Non-pigmented ciliary epithelial cell (primary cell): ENCODE results near the gene EZR.
"Not testable (repeated sequence)": the region's sequence is repeated elsewhere in the genome, so short reads cannot be mapped to it uniquely, and the experiment has no call there.

ENCODE experiments used
- DNase-seq: peaks from one replicate; pipeline ENCODE4 v3.0.0-alpha.2; 2010; ENCODE audit warnings: low read depth

The EZR gene

DNA sequence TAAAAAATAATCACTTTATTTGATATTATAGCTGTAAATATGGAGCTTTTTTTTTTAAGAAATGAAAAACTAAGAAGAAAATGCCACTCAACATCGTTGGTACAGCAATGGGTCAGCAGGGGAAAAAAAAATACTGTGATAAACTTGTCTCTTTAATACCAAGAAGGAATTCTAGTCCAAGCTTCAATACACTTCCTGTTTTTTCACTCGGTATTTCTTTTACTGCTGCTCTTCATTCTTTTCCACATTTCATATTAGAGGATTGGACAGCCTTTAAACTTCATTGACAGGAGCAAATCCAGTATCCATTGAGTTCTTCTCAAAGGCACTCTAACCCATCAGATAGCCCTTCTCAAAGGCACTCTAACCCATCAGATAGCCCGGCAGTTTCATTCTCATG, 22.2 kb upstream of the EZR start:
- DNase-seq = no peak

DNA sequence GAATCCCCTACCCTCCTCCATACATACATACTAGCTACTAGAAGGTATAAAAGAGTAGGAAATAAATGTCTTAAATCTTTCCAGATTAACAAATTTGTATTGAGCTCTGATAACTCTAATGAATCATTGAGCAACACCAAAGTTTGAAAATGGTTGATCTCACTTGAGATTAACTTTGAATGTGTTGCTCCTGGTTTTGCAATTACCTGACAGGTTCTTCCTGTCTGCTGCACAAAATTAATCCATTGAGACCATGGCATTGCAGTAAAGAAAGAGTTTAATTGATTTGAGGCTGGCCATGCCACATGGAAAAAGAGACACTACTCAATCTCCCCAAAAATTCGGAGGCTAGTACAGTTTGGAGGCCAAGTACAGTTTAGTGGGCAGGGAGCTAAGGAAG, 21.3 kb upstream of the EZR start:
- no peak for DNase-seq

DNA sequence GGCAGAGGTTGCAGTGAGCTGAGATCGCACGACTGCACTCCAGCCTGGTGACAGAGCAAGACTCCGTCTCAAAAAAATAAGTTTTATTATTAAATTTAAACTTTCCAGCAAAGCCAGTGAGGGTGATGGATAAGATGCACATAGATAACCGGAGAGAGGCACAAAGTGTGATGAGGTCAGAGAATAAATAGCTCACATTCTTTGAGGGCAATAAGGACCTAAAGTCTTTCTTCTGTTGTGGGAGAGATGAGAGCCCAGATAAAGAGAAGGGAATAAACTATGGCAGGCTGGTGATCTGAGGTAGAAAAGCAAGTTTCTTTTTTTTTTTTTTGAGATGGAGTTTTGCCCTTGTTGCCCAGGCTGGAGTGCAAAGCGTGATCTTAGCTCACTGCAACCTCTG, 20.6 kb upstream of the EZR start:
- DNase-seq = no peak

DNA sequence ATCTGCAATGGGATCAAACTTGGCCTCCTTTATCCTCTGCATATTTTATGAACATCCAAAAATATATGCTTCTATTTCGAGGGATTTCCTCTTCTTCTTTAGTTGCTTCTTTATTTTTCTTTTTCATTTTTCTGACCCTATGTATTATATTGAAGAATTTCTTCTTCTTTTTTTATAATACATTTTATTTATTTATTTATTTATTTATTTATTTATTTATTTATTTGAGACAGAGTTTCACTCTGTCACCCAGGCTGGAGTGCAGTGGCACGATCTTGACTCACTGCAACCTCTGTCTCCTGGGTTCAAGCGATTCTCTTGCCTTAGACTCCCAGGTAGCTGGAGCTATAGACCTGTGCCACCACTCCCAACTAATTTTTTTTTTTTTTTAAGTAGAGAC, 19.6 kb upstream of the EZR start:
- not testable (repeated sequence) for DNase-seq

DNA sequence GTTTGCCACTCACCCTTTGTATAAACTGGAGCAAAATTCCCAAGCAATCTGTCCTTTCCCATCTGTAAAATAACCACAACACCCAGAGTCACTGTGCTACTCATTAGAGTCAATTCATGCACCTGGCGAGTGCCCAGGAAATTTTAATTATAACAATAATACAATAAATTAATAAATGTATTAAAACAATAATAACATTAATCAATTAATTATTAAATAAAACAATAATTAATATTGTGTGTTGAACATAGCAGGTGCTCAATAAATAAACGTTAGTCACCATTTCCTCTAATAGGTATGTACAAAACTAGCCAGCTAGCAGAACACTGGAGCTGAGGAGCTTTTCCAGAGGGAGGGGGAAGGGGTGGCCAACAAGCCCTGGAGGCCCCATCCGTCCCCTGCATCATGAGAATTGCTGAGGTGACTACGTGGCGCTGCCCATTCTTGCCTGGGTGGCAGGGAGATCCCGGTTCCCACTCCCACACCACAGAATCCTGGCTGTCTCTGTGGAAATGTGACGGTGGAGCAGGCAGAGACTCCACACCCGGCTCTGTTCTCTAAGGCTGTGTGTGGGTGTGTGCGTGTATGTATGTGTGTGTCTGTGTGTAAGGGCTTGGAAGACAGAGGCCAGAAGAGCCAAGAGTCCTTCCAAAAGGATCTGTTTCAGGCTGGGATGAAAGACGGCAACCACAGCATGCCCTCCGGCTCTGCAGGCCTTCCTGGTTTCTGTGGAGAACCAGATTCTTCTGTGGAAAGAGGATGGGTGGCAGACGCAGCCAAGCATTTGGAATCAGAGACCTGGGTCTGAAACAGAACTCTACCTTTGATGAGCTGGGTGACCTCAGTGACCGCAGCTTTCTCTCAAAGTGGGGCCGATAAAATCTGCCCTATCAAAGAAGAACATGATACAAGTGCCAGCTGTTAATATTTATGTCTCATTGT, 18.8 kb upstream of the EZR start:
- DNase-seq = no peak

DNA sequence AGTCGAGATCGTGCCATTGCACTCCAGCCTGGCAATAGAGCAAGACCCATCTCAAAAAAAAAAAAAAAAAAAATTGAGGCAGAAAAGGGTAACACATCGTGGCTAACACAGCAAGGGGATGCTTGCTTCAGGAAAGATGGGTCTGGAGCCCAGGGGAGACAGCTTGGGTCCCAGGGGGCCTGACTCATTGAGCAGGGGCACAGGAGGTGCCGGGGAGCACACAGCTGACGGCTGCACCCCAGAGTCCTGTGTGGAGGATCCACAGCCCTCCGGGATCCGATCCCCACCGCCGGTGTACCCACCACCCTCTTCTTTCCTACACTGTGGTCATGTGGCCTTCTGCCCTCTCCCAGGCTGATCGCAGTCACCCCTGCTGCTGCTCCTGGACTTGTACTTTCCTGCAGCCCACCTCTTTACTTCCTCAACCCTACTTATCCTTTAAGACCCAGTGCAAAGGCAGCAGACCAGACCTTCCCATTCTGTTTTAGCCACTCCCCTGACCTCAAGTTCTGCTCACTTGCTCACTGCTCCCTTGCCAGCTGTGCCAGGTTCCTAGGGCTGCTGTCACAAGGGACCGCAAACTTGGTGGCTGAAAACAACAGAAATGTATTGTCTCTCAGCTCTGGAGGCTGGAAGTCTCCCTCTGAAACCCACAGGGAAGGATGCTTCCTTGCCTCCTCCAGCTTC, 17.6 kb upstream of the EZR start:
- DNase-seq = no peak

DNA sequence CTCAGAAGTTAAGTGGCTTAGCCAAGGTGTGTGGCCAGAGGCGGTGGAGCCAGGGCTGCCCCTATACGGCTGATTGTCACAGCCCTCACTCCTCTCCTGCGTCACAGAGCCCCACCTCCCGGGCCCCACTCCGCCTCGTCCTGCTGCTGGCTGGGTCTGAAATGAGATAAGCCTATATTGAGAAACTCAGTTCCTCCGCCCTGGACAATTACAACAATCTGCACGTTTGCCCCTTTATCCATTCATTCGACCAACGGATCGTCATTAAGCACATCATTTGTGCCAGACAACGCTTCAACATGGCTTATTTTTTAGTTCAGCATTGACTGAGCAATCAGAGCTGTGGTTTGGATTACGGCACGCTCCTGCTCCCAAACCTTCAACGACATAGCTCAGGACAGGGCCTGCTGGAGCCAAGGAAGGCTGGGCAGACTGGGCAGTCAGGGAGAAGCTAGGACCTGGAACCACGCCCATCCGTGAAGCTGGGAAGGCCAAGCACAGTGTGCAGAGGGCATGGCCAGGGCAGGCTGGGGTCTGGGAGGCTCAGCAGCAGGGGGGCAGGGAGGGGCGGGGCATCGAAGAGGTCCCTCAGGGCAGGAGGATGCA, 16.6 kb upstream of the EZR start:
- DNase-seq = no peak

DNA sequence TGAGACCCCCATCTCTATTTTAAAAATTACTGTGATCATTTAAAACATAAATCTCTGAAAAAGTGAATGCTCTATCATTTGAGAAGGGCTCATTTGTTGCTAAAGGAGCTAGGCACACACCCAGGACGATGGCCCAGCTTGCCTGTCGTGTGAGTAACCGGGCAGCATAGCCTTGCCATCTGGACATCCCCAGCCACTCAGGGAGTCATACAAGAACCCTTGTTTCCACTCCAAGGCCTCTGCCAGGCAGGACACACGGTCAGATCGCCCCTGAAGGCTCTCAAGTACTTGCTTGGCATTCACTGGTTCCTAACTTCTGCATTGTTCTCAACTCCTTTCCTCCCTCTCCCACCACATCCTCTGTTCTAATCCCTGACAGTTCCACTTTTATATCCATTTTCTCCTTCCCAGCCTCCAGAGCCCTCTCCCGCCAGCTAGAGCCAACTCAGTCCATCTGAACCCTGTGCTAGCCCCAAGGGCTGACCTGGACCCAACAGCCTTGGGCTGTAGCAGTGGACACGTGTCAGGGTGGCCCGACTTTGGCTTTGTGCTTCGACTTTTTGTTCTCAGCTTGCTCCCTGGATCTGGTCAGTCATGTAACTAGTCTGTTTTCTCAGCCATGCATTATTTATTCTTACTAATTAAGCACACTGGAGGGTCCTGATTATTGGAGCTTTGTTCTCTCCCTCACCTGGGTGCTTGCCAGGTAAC, 15.7 kb upstream of the EZR start:
- DNase-seq = no peak

DNA sequence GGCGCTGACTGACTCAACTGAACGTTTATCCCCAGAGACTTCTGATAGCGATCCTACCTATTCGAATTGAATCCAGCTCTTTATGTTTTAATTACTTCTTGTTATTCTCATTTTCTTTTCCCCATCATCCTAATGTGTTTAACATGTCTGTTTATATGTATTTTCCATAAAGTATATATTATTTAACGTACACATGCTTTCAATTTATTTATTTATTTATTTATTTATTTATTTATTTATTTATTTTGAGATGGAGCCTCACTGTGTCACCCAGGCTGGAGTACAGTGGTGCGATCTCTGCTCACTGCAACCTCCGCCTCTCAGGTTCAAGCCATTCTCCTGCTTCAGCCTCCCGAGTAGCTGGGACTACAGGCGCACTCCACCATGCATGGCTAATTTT, 13.6 kb upstream of the EZR start:
- DNase-seq = not testable (repeated sequence)

DNA sequence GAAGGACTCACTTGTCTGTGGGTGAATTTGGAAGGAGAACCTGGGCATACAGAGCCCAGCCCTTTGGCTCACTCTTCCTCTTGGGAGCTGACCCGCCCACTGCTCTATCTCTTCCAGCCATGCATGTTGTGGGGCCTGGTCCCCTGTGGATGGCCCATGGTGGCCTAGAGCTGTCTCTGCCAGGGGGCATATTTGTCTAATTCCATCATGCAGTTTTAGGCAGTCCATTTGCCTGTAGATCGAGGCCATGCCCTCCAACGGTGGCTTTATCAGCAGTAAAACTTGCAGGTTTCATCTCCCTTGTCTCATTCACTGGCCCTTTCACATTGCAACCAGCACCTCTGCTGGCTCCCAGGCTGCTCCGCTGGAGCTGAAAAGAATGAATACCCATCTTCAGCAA, 12.9 kb upstream of the EZR start:
- DNase-seq = no peak

DNA sequence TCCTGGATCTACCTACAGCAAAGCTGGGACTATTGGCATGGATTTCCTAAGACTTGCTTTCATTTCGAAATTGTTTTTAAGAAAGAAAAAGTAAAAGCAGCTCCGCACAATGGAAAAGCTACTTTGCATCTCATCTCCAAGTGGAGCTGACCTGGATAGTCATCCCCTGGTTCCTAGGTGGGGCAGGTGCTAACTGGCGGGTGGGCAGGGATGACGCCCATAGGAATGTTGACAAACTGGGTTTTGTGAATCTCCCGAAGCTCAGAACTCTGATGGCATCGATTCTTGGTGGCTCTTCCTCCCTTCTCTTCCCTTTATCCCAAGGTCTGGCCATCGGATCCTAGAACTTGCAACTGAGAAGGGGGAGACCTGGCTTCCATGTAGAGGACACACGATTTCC, 12.4 kb upstream of the EZR start:
- no peak for DNase-seq

DNA sequence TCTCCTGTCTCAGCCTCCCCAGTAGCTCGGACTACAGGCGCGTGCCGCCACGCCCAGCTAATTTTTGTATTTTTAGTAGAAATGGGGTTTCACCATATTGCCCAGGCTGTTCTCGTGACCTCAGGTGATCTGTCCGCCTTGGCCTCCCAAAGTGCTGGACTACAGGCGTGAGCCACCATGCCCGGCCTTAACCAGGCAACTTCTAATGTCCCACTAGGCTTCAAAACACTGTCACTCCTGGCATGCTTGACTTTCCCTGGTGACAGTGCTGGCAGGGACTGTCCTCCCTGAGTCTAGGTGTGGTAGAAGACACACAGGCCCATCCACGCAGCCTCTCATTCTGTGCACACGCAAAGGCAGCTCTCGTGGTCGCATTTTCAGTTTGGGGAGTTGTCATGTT, 11.6 kb upstream of the EZR start:
- DNase-seq = no peak

DNA sequence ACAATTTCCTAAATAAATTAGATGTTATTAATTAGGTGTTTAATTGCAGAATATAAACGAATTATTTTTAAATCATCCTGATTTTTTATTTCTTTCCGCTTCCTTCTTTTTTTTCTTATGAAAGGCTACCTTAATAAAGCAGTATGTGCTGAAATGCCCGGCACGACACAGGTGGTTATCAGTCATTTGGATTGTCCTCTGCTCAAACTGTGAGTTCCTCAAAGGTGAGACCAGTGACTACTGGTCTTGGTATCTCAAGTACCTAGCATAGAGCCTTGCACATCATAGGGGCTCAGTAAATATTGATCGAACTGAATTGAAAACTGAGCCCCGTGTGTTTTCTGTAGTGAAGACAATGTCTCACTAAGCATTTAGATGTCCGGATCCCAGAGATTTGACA, 9.6 kb upstream of the EZR start:
- DNase-seq = no peak

DNA sequence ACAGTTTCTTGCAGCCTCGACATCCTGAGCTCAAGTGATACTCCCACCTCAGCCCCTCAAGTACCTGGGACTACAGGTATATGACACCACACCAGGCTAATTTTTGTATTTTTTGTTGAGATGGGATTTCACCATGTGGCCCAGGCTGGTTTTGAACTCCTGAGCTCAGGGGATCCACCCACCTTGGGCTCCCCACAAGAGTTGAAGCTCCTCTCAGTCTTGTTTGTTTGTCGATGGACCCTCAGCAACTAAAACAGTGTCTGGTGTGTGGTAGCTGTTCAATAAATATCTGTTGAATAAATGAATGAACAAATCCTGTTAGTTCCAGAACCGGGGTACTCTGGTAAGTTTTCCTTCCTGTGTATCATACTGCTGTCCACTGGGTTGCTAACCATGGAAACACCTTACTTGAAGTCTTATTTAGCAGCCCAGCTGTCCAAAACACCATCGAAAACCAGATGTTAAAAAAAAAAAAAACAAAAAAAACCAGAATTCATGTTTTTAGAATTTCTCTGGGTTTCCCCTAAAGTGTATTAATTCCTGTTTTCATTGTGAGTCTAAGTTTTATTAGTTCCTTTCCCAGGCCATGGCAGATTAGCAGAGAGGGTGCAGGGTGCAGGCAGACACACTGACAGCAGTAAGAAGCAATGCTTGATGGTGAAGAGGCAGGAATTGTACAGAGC, 7.8 kb upstream of the EZR start:
- DNase-seq = no peak

DNA sequence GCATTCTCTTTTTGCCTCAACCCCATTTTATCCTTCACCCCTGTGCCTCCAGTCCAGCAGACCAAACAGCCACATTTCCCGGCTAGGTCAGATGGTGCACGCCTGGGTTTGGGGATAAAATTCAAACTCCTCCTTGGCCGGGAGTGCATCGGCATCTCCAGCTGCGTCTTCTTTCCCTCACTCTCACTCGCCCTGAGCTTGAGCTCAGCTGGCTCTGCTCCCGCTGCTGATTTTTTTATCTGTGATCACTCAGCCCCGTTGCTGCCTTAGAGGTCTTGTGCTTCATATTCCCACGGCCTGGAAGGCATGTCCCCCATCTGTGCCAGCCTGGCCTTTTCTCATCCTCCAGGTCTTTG, 6.8 kb upstream of the EZR start:
- DNase-seq = no peak

DNA sequence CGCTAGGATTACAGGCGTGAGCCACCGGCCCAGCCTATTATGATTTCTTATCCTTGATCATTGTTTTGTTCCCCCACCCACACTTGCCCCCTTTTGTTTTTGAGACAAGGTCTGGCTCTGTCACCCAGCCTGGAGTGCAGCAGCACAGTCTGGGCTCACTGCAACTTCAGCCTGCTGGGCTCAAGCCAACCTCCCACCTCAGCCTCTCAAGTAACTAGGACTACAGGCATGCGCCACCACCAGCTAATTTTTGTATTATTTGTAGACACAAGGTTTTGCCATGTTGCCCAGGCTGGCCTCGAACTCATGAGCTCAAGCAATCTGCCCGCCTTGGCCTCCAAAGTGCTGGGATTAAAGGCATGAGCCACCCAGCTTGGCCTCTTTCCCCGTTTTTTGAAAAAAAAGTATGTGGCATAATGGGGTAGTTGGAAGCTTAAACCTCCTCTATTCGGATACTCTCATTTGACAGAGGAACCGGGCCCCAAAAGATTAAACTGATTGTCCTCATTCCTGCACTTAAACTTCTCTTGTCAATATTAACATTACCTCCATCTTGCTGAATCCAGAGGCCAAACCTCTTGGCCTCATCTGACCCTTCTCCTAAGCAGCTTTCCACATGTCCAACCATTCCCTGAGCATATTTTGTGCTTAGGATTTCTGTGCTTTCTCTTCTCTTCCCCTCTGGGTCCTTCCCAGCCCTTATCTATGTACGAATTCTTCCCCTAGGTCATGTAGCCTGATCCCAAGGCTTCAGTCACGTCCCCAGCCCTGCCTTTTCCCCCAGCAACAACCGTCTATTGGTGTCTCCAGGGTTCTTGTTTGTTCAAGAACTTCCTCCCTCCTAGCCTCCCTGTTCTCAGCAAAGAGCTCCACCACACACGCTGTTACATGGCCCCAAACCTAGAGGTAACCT, 6.1 kb upstream of the EZR start:
- no peak for DNase-seq

DNA sequence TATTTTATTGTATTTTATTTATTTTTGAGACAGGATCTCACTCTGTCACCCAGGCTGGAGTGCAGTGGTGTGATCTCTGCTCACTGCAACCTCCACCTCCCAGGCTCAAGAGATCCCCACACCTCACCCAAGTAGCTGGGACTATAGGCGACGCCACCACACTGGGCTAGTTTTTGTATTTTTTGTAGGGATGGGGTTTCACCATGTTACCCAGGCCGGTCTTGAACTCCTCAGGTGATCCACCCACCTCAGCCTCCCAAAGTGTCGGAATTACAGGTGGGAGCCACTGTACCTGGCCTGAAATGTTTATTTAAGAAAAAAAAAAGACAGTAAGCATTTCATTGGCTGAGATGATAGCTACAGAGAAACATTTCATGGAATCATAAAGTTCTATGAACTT, 4.4 kb upstream of the EZR start:
- DNase-seq = not testable (repeated sequence)

DNA sequence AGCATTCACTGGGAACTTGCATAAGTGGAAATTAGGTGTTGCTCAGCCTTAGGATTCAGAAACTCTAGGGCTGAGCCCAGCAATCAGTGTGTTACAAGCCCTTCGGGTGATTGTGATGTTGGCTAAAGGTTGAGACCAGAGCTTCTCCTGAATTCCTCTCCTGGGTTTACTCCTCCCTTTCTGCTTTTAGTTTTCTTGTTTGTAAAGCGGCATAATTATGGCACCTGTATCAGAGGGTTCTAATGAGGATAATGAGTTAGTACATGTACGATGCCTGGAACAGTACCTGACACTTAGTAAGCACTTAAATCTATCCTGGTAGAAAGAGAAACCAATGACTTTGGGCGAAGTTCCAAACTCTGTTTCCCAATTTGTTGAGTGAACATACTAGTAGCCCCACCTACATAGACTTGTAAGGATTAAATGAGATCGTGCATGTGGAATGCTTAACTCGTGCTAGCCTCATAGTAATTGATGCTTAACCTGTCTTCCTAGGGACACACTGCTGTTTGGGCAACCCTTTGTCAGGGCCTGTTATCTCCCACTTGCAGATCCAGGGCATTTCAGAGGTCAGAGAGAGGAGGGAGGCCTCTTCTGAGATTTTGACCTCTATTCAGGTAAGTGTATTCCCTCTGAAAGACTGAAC, 932 bp upstream of the EZR start:
- DNase-seq = no peak

DNA sequence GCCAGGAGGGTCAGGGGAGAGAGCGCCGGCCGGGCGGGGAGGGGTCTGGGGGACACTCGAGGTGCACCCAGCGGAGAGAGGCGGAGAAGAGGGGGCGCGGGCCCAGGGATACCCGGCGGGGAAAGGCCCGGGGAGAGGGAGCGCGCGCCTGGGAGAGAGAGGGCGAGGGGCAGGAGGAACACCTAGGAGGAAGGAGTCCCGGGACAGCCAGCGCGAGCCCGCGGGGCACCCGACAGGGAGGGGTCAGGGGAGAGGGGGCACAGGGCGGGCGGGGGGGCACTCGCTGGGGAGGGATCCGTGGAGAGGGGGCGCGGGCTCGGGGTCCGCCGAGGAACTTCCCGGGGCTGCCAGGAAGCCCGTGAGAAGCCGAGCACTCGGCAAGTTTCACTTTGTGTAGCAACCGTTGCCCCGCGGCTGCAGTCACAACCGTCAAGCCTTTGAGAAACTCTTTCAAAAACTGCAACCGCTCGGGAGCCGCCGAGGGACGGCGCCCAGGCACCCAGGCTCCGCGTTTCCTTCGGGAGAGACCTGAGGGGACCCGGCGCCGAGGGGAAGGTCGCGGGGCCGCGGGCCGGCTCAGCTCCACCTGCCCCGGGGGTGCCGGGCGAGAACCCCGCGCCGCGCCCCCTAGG, 471 bp downstream of the EZR start:
- DNase-seq = no peak
